HG03460 (cell line): ENCODE results near the gene NRTN.
A peak's percentile ranks its signal among the peaks of the same experiment; 100 is the strongest.

ENCODE experiments used
- ATAC-seq: cut with Tn5 transposase; IDR thresholded peaks from one replicate; pipeline ENCODE4 v1.9.1; 2021; ENCODE audit not compliant: unreplicated experiment

The NRTN gene

DNA sequence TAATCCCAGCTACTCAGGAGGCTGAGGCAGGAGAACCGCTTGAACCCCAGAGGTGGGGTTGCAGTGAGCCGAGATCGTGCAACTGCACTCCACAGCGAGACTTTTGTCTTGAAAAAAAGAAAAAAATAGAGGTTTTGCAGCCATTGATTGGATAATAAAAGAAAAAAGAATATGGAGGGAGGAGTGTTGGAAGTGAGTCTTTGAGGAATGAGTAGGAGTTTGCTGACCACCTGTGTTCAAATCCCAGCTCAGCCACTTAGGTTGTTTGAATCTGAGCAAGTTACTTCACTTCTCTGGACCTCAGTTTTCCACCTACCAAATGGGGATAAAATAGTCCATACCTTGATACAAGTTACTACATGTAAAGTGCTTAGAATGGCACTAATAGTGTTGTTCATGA is 6.2 kb downstream of the NRTN start:
- ATAC-seq: no peak

DNA sequence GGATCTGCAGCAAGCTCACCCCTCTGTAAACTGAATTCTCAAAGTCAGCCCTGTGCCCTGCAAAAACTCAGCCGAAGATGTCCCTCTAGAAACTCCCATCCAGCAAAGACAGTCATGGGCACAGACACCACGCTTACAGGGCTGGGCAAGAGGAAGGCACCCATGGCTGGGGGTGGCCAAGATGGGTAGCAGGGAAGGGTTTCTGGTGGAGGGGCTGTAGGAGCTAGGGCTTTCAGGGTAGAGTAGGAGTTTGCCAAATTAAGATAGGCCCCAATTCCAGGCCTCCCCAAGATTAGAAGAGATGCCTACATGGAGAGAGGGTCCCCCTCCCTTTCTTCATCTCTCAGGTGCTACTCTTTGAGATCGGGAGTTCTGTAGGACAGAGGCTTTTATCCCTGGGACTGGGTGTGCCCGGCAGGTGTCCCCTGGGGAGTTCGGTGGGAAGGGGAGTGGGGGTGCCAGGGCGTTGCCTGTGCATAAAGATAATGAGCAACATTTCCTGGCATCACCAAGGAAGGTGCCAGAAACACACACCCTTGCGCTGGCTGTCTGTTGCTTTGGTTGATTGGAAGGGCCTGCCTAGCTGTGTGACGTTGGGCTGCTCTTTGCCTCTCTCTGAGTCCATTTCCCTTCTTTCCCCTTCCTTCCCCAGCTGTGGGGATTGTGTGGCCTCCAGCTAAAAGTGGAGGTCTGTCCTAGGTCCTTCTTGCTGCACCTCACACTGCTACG is 9.4 kb downstream of the NRTN start:
- ATAC-seq: no peak

DNA sequence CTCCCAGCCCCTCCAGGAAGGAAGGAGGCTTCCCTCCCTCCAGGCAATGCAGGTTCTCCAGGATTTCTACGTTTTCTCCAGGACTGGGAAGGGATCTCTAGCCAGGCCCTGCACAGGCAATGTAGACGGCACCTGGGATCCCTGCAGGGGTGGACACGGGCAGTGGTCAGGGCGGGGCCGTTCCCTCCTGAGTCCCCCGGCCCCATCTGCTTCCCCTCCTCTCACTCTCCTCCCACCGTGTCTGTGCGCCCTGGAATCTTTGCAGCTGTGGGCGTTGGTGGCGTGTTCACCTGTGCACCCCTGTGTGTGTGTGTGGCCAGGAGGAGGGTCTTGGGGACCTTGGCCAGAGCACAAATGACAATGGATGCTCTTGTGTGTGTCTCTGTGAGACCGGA is 10.0 kb downstream of the NRTN start:
- ATAC-seq: no peak

DNA sequence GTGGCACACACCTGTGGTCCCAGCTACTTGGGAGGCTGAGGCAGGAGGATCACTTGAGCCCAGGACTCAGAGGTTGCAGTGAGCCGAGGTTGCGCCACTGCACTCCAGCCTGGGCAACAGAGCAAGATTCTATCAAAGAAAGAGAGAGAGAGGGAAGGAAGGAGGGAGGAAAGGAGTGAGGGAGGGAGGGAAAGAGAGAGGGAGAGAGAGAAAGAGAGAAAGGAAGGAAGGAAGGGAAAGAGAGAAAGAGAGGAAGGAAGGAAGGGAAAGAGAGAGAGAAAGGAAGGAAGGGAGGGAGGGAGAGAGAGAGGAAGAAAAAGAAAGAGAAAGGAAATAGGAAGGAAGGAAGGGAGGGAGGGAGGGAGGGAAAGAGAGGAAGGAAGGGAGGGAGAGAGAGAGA is 12.4 kb downstream of the NRTN start:
- ATAC-seq: no peak

DNA sequence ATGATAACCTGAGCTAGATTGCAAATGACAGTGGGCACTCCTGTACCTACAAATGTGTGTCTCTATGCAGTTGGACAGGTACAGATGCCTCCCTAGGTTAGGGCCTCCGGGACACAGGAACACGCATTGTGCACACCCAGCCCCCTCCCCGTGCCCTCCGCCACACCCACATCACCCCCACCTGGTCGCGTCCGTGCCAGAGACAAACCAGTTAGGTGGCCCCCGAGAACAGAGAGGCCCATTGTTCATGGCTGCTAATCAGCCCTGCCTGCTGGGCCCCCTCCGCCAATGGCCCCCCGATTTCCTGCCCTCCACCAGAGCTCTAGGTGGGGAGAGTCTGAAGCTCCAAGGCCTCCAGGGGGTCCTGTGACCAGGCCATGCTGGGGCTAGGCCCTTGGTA is 13.7 kb downstream of the NRTN start:
- ATAC-seq: no peak

DNA sequence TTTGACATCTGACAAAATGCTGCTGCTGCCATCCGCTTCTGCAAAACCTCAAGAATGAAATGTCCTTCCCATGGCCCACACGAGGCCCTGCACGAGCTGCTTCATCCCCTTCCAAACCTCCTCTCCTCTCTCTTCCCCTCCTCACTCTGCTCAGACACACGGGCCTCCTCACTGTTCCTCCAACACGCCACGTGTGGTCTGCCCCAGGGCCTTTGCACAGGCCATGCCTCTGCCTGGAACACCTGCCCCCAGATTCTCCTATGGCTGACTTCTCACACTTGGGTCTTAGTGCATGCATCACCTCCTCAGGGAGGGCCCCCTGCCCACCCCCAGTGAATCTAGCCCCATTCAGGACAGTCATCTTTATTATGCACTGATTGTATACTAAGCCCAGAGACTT is 15.9 kb downstream of the NRTN start:
- no peak for ATAC-seq

DNA sequence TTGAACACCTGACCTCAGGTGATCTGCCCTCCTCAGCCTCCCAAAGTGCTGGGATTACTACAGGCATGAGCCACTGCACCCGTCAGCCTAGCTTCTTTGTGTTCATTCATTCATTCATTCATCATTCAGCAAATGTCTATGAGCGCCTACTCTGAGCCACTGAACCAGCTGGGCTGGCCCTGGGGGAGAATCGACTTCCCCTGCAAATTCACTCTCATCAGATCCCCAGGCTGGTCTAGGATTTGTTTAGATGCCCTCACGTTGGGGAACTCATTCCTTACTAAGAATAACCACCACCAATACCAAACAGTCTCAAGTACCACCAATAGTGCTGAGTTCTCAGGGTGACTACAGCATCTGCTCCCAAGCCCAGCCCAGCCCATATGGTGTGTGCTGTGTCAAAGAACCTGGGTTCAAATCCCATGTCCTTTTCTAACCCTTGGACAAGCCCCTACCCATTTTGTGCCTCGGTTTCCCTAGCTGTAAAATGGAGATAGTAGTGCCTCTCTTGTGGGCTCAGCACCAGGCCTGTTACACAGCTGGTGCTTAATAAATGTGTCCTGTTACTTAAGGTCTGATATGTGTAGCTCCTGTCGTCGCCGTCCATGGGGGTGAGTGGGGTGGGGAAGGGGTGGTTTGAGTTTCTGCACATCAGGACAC is 16.8 kb downstream of the NRTN start:
- no peak for ATAC-seq

DNA sequence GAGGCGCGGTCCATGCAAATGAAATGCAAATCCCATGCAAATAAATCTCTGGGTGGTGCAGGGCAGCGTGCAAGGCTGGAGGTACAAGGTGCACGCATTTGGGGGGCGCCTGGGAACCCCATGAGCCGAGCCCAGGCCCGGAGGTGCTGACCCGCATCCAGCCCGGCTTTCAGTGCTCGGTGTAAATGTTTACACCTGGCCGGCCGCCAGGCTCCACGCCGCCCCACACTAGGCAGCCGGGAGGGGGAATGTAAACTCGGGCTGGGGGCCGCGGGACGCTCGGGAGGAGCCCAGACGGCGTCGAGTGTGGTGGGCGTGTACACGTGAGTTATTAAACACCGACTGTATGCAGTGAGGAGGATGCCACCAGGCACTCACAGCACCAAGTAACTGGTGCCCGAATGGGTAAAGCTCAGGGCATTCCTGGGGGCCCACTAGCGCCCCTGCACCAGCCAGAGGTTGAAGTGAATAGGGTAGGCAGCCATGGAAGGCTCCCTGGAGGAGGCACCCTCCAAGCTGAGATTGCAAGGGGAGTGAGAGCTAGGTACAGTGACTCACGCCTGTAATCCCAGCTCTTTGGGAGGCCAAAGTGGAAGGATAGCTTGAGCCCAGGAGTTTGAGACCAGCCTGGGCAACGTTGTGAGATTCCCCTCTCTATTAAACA is 17.4 kb downstream of the NRTN start:
- ATAC-seq: no peak

DNA sequence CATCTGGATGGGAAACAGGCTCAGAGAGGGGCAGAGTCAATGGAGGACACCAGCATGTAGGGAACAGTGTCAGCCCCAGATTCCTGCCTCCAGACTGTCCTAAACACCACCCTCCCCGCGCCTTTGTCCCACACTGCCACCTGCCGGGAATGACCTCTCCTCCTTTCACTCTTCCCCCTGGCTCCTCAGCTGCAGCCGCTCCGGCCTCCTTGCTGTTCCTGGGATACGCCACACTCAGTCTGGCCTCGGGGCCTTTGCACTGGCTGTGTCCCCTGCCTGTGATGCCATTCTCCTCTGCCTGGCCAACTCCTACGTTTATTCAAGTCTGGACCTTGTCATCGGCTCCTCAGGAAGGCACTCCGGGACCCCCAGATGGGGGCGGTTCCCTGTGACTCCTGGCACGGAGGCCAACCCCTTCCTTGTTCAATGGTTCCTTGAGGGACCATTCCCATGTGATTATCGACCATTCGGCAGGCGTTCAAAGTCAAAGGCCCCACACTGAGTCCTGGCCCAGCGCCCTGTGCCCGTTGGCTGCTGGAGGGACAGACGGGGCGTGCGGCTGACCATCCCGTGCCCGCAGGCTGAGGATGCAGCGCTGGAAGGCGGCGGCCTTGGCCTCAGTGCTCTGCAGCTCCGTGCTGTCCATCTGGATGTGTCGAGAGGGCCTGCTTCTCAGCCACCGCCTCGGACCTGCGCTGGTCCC is 18.9 kb downstream of the NRTN start:
- ATAC-seq: no peak

DNA sequence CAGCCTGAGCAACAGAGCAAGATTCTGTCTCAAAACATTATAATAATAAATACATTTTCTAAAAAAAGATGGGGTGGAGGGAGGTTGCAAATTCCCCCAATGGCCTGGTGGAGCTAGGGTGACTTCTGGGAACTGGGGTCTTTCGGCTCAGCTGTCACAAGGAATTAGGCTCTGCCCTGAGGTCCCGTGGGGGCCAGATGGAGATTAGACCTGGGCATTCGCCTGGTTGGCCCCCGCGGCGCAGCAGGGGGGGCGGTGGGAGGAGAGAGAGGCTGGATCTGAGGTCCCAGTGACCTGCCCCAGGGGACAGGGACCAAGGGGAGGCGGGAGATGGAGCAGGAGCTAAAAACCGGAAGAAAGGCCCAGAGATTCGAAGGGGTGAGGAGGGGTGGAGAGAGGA is 19.9 kb downstream of the NRTN start:
- ATAC-seq: no peak

DNA sequence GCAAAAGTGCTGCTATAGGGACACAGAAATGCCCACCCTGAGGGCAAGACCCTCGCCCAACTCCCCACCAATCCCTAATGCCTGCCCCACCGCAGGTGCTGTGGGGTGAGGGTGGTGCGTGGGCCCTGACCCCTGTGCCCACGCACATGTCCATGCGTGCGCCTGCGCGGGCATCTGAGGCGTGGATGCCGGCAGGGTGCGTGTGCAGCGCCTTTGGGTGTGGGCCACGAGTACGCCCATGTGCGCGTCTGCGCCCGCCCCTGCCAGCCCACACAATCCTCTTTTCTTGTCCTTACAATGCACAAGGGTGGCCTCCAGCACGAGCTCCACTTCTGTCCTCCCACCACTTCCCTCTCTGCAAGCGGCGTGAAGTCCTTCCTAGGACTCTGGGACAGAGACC is 20.3 kb downstream of the NRTN start:
- no peak for ATAC-seq

DNA sequence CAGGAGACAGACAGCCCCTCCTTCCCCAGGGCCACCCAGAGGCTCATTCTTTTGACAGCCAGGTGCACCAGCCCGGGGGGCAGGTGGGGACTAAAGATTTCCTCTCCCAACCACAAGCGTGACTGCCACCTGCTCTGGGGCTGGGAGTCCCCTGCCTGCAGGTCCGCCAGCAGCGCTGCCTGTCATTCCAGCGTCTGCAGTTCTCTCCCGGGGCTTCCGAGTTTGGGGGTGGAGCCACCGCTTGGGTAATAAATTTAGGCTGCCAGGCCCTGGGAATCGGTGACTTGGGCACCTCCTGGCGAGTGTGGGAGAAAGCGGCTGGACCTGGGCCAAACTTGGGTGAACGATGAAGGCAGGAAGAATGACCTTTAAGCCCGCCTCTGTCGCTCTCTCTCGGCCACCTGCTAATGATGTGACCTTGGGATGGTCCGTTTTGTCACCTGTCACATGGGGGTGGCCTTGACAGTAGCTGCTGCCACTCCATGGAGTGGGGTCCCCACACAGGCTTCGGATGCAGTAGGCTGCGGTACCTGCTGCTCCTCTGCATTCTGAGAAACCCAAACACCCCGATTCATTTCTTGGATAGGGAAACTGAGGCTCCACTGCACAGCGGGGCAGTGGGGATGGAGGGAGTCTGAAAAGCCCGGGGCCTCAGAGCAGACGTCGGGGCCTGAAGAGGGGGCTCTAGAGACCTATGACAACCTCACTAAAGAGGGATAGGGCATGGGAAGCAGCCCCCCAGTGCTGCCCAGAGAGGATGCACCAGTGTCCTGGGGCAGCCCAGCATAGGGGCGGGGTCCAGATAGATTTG is 21.9 kb downstream of the NRTN start:
- no peak for ATAC-seq

DNA sequence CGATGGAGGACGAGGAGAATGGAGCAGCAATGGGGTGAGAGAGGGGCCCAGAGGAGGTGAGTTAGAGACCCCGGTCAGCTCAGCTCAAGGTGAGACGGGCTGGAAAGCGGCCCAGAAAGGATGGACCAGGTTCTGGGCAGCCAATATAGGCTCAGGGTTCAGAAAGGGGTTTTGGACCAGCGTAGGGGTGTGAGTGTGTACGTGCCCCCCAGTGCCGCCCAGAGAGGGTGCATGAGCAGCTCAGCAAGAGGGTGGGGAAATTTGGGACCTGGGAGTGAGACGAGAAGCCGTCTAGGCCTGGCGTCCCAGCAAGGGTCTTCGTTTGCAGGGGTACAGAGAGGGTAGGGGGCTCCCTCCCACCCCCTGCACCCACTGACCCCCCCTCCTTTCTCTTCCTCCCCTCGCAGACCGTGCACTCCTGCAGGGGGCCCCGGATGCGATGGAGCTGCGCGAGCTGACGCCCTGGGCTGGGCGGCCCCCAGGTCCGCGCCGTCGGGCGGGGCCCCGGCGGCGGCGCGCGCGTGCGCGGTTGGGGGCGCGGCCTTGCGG is 22.5 kb downstream of the NRTN start:
- no peak for ATAC-seq

DNA sequence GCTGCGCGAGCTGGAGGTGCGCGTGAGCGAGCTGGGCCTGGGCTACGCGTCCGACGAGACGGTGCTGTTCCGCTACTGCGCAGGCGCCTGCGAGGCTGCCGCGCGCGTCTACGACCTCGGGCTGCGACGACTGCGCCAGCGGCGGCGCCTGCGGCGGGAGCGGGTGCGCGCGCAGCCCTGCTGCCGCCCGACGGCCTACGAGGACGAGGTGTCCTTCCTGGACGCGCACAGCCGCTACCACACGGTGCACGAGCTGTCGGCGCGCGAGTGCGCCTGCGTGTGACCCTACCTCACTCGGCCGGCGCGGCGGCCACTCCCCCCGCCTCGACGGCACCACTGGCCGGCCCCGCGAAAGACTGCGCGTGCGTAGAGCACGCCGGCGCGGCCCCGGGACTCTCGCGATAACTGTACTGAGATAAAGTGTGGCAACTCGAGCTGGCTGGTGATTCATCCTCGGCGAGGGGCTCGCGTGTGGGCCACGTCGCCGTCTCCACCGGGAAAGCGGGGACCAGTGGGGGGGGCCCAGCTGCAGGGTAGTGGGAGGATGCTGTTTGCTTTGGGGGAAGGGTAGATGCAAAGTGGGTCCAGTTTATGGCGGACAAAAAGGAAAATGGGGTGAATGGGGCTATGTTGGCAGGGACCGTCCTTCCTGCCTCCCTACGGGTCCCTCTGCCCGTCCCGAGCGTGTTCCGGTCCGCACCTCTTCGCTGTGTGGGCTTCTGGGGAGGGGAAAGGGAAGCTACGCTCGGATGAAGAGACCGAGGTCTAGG is 23.2 kb downstream of the NRTN start:
- ATAC-seq: peak; percentile 58

DNA sequence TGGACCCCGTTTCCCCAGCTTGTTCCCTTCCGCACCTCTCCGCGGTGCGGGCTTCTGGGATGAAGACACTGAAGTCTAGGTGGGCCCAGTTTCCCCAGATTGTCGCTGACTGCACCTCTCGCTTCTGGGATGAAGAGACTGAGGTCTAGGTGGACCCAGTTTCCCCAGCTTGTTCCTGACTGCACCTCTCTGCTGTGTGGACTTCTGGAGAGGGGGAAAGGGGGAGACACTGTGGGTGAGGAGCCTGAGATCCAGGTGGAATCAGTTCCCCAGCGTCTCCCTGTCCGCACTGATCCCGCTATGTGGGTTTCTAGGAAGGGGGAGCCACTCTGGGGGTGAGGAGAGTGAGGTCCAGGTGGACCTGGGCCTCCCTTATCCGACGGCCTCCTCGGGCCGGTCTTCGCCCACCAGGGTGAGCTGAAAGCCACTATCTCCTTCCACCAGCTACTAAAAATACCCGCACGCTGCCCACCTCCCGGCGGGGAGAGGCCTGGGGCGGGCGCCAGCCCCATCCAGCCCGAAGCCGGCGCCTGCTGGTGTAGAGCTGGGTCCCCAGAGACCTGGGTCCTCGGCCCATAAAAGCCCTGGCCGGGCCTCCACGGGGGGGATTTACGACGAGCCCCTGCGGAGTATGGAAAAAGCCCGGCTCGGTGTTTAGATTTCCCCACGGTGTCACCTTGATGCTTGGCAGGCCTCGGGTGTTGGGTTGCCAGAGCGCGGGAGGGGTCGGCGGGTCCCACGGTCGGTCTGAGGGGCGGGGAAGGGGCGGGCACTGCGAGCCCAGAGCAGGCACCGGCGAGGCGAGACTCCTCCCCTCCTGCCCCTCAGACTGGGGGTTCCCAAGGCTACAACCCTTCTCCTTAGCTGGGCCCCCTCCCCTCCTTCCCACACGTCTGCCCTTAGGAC is 24.0 kb downstream of the NRTN start:
- ATAC-seq: no peak

DNA sequence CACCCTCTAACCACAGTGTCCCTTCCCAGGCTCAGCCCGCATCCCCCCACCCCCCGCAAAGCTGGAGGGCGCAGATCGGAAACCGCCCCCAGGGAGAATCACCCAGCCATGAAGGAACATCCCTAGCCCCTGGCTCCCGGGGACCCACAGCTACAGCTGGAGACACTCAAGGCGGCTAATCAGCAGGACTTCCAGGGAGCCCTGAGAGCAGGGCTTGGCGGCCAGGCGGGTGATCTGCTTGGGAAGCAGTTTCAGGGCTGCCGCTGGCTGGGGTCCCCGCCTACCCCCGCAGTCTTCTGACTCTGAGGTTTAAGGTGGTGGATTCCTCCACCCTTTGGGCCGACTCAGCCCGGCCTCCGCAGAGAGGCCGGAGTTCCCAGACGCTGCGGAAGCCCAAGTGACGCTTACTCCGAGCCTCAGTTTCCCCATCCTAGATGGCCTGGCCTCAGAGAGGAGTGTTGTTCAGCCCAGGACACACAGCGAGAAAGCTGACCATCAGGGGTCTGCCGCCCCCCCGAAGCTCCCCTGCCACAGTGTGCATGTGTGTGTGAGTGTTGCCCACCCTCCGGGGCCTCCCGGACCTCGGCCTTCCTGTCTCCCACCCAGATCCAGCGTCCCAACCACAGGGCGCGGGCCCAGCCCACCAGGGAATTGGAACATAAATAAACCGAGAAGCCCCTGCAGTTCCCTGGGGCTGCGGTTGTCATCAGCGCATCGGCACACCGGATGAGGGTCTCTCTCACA is 24.9 kb downstream of the NRTN start:
- no peak for ATAC-seq

DNA sequence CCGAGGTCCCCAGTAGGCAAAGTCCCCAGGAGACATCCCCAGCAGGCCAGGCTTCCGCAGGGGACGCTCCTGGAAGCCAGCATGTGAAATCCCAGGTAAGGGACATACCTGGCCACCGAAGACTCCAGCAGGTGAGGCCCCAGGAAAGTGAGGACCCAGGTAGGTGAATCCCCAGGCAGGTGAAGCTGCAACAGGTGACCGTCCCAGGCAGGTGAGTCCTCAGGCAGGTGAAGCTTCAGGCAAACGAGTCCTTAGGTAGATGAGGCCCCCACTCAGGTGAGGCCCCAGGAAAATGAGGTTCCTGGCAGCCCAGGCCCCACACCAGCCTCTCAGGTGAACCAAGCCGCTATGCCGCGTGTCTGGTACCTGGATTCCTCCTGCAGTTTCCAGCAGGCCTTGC is 26.3 kb downstream of the NRTN start:
- no peak for ATAC-seq

DNA sequence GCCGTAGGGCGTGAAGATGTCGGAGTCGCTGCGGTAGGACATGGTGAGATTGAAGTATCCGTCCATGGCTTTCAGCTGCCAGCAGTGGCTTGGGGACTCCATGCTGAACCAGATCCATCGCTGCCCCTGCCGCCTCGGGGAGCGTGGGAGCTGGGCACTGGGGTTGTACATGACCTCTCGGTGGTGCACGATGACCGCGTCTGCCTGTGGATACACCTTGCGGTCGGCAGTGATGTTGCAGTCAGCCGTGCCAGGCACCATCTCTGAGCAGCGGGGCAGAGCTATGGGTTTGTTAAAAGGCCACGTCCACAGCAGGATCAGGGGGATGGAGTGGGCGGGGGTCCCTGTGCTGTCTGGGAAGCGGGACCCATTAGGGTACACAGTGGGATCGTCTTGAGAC is 27.2 kb downstream of the NRTN start:
- ATAC-seq: no peak
